HepG2 (cell line): ENCODE data around the gene C11orf21. TPM values are rescaled to one million over a fixed set of nuclear protein-coding genes. Genes with fewer than 3 reads are reported as not detected.

Experiments
- ATF7 ChIP-seq, 2 experiments: fragments of 450-650 bp in 1 of 2; sonication (generic) in 1 of 2; formaldehyde crosslinking in 1 of 2; IDR thresholded peaks; 2 replicates each; pipeline versions ENCODE4 v1.4.0 to v1.6.1; 2016 to 2020; ENCODE audit warnings: antibody characterized with exemption in 1 of 2, mild to moderate bottlenecking in 1 of 2, missing genetic modification reagents in 1 of 2
- CBX5 ChIP-seq: sonication (generic); formaldehyde crosslinking; IDR thresholded peaks from 2 replicates; pipeline ENCODE4 v1.4.0; 2020; ENCODE audit warnings: missing genetic modification reagents, borderline replicate concordance
- CREBL2 ChIP-seq: sonication (generic); formaldehyde crosslinking; IDR thresholded peaks from 2 replicates; pipeline ENCODE4 v1.8.1; 2023; ENCODE audit warnings: missing genetic modification reagents, mild to moderate bottlenecking, borderline replicate concordance
- DMAP1 ChIP-seq: IDR thresholded peaks from 2 replicates; pipeline ENCODE4 v1.6.1; 2016
- EEA1 ChIP-seq: sonication (generic); formaldehyde crosslinking; IDR thresholded peaks from 2 replicates; pipeline ENCODE4 v1.5.1; 2020; ENCODE audit warnings: mild to moderate bottlenecking, missing genetic modification reagents, borderline replicate concordance
- JARID2 ChIP-seq: sonication (generic); formaldehyde crosslinking; IDR thresholded peaks from 2 replicates; pipeline ENCODE4 v1.8.1; 2023; ENCODE audit warnings: missing genetic modification reagents, inconsistent platforms; ENCODE audit not compliant: insufficient replicate concordance
- JDP2 ChIP-seq: sonication (generic); formaldehyde crosslinking; IDR thresholded peaks from 2 replicates; pipeline ENCODE4 v1.8.1; 2022; ENCODE audit warnings: missing genetic modification reagents, borderline replicate concordance
- NFIC ChIP-seq: IDR thresholded peaks from 2 replicates; pipeline ENCODE4 v1.6.1; 2012; ENCODE audit warnings: mild to moderate bottlenecking, low read length, inconsistent platforms
- SRY ChIP-seq: sonication (generic); formaldehyde crosslinking; IDR thresholded peaks from 2 replicates; pipeline ENCODE4 v1.8.0; 2022; ENCODE audit warnings: mild to moderate bottlenecking, missing genetic modification reagents
- TARDBP ChIP-seq: sonication (generic); formaldehyde crosslinking; IDR thresholded peaks from 2 replicates; pipeline ENCODE4 v1.8.0; 2022; ENCODE audit warnings: mild to moderate bottlenecking, missing genetic modification reagents
- THAP11 ChIP-seq: IDR thresholded peaks from 2 replicates; pipeline ENCODE4 v1.6.1; 2016; ENCODE audit warnings: missing biosample characterization, missing genetic modification reagents
- ZBTB20 ChIP-seq: sonication (generic); formaldehyde crosslinking; IDR thresholded peaks from 2 replicates; pipeline ENCODE4 v1.8.1; 2023; ENCODE audit warnings: missing genetic modification reagents, low read depth, mild to moderate bottlenecking, borderline replicate concordance
- ZEB1 ChIP-seq: IDR thresholded peaks from 2 replicates; pipeline ENCODE4 v1.6.1; 2012; ENCODE audit warnings: mild to moderate bottlenecking, low read depth, inconsistent platforms; ENCODE audit not compliant: insufficient replicate concordance
- ZFP36L1 ChIP-seq: sonication (generic); formaldehyde crosslinking; IDR thresholded peaks from 2 replicates; pipeline ENCODE4 v1.8.0; 2022; ENCODE audit warnings: mild to moderate bottlenecking, missing genetic modification reagents, moderate library complexity
- ZFY ChIP-seq: sonication (generic); formaldehyde crosslinking; IDR thresholded peaks from 2 replicates; pipeline ENCODE4 v1.4.0; 2020; ENCODE audit warnings: missing genetic modification reagents
- ZNF17 ChIP-seq: sonication (generic); formaldehyde crosslinking; IDR thresholded peaks from 2 replicates; pipeline ENCODE4 v1.5.0; 2020; ENCODE audit warnings: mild to moderate bottlenecking, missing genetic modification reagents
- ZNF362 ChIP-seq: sonication (generic); formaldehyde crosslinking; IDR thresholded peaks from 2 replicates; pipeline ENCODE4 v1.4.0; 2020; ENCODE audit warnings: missing genetic modification reagents, mild to moderate bottlenecking, borderline replicate concordance
- ZNF619 ChIP-seq: sonication (generic); formaldehyde crosslinking; IDR thresholded peaks from 2 replicates; pipeline ENCODE4 v1.4.0; 2020; ENCODE audit warnings: mild to moderate bottlenecking, missing genetic modification reagents
- polyA plus RNA-seq, 8 experiments: library from polyadenylated mRNA; depleted of rRNA in 3 of 8; stranded (reverse) in 7 of 8; unstranded in 1 of 8; fragments of >200 nt; fragmentation: Illumina TruSeq in 4 of 8; extraction: Trizol in 4 of 8; gene quantifications; 2 replicates each; pipeline versions ENCODE4 v1.2.1 to v1.2.3, GENCODE V29; 2011 to 2016; ENCODE audit warnings: low read depth in 4 of 8, missing spikeins in 1 of 8, mixed read lengths in 1 of 8; ENCODE audit not compliant: insufficient read depth in 1 of 8
- total RNA-seq, 5 experiments: library from RNA; depleted of rRNA; stranded (reverse); fragments of >200 nt; fragmentation: Illumina TruSeq; extraction: Trizol; gene quantifications; 2 replicates each; pipeline ENCODE4 v1.2.3, GENCODE V29; 2016; ENCODE audit warnings: low read depth in 1 of 5
- TF ChIP-seq, protein P1 (sequence below): sonication (generic); formaldehyde crosslinking; IDR thresholded peaks from 2 replicates; pipeline ENCODE4 v1.9.0; 2022; ENCODE audit warnings: missing genetic modification reagents, mild to moderate bottlenecking, borderline replicate concordance
- TF ChIP-seq, protein P2 (sequence below): fragments of 450-650 bp; IDR thresholded peaks from 2 replicates; pipeline ENCODE4 v1.6.1; 2017
- TF ChIP-seq, protein P3 (sequence below): sonication (generic); formaldehyde crosslinking; IDR thresholded peaks from 2 replicates; pipeline ENCODE4 v1.4.0; 2020; ENCODE audit warnings: missing genetic modification reagents

C11orf21 gene
- total and polyA plus RNA-seq, 2 of the 13 experiments (the other 11 are each of a cell fraction or from before 2014, with no cell fraction given) = 0.08 TPM; not detected in 1

DNA sequence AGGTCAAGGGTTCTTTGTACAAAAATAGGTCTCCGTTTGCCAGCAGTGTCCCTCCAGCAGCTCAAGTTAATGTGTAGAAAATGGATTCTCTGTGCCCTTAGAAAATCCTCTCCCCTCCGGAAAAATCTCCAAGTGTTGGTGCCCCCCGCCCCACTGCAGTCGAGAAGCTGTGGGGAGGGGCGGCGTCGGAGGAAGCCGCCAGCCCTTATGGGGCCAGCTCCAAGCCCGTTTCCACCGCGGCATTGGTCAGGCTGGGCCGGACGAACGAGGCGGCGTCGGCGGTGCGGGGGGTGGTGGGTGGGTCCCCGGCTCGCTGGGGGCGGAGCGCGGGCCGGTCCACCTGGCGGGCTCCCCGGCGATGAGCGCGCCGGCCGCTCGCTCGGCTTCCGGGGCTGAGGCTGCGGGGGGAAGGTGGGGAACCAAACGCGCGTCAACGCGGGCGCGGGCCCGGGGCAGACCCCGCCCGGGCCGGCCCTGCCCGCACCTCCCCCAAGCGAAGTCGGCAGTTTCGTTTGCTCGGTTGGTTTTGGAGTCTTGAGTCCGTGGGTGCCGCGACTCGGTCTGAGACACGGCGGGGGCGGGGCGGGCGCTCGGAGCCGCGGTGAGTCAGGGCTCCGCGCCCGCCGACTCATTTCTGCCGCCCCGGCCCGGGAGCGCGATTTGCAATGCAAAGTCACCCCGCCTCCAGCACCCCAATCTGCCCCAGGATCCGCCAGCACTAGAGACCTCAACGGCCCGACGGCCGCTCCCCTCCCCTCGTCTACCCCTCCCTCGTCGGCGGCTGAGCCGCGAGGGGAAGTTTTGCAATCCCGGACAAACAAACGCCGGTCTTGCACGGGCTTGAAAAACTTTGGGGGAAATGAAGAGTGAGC lies 32.8 kb downstream of the C11orf21 start (continued):
- TF ChIP-seq ATF7 (IDR thresholded peaks at IDR 0.05) (no peak), ATF7 (CRISPR knock-in tag; IDR thresholded peaks at IDR 0.05) (no peak), JARID2 (CRISPR knock-in tag) (no peak), ZNF619 (no peak), ZFY (CRISPR knock-in tag) (peak; percentile 41; the same call in 1 of the 2 replicates), NFIC (no peak), TARDBP (0 out of 2 replicates have a peak, but pooled peaks have one; percentile 24), ZBTB20 (CRISPR knock-in tag) (no peak; the same call in 1 of the 2 replicates), ZNF362 (CRISPR knock-in tag) (no peak), ZNF17 (CRISPR knock-in tag) (no peak), JDP2 (CRISPR knock-in tag) (no peak), ZEB1 (no peak), CREBL2 (0 out of 2 replicates have a peak, but pooled peaks have one; percentile 64), DMAP1 (CRISPR knock-in tag) (peak; percentile 41; the same call in 1 of the 2 replicates), ZFP36L1 (CRISPR knock-in tag) (no peak), THAP11 (CRISPR knock-in tag) (peak; percentile 50), SRY (CRISPR knock-in tag) (0 out of 2 replicates have a peak, but pooled peaks have one; percentile 73), EEA1 (CRISPR knock-in tag) (no peak), CBX5 (peak; percentile 45; the same call in 1 of the 2 replicates)
- TF ChIP-seq, protein P1, sequence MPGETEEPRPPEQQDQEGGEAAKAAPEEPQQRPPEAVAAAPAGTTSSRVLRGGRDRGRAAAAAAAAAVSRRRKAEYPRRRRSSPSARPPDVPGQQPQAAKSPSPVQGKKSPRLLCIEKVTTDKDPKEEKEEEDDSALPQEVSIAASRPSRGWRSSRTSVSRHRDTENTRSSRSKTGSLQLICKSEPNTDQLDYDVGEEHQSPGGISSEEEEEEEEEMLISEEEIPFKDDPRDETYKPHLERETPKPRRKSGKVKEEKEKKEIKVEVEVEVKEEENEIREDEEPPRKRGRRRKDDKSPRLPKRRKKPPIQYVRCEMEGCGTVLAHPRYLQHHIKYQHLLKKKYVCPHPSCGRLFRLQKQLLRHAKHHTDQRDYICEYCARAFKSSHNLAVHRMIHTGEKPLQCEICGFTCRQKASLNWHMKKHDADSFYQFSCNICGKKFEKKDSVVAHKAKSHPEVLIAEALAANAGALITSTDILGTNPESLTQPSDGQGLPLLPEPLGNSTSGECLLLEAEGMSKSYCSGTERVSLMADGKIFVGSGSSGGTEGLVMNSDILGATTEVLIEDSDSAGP = peak; percentile 54; the same call in 1 of the 2 replicates
- TF ChIP-seq, protein P2, sequence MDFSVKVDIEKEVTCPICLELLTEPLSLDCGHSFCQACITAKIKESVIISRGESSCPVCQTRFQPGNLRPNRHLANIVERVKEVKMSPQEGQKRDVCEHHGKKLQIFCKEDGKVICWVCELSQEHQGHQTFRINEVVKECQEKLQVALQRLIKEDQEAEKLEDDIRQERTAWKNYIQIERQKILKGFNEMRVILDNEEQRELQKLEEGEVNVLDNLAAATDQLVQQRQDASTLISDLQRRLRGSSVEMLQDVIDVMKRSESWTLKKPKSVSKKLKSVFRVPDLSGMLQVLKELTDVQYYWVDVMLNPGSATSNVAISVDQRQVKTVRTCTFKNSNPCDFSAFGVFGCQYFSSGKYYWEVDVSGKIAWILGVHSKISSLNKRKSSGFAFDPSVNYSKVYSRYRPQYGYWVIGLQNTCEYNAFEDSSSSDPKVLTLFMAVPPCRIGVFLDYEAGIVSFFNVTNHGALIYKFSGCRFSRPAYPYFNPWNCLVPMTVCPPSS = no peak
- TF ChIP-seq, protein P3, sequence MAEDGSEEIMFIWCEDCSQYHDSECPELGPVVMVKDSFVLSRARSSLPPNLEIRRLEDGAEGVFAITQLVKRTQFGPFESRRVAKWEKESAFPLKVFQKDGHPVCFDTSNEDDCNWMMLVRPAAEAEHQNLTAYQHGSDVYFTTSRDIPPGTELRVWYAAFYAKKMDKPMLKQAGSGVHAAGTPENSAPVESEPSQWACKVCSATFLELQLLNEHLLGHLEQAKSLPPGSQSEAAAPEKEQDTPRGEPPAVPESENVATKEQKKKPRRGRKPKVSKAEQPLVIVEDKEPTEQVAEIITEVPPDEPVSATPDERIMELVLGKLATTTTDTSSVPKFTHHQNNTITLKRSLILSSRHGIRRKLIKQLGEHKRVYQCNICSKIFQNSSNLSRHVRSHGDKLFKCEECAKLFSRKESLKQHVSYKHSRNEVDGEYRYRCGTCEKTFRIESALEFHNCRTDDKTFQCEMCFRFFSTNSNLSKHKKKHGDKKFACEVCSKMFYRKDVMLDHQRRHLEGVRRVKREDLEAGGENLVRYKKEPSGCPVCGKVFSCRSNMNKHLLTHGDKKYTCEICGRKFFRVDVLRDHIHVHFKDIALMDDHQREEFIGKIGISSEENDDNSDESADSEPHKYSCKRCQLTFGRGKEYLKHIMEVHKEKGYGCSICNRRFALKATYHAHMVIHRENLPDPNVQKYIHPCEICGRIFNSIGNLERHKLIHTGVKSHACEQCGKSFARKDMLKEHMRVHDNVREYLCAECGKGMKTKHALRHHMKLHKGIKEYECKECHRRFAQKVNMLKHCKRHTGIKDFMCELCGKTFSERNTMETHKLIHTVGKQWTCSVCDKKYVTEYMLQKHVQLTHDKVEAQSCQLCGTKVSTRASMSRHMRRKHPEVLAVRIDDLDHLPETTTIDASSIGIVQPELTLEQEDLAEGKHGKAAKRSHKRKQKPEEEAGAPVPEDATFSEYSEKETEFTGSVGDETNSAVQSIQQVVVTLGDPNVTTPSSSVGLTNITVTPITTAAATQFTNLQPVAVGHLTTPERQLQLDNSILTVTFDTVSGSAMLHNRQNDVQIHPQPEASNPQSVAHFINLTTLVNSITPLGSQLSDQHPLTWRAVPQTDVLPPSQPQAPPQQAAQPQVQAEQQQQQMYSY = no peak
